Aorta (tissue), 5 donors: ENCODE results near the gene C1orf232. TPM values are rescaled to one million over a fixed set of nuclear protein-coding genes. Genes with fewer than 3 reads are reported as not detected.

Source experiments
- ATAC-seq: fragments of 200-7000 bp; cut with Tn5 transposase; one replicate; pipeline ENCODE4 v1.9.1; 2022; ENCODE audit warnings: moderate library complexity; ENCODE audit not compliant: low FRiP score
- DNase-seq, 2 donors: peaks; one replicate each; pipeline ENCODE4 v3.0.0-alpha.2; 2020
- H3K27ac ChIP-seq, 2 donors: one replicate each; pipeline ENCODE4 v1.5.1; 2013; ENCODE audit warnings: low read length in 2 of 2, mild to moderate bottlenecking in 2 of 2, moderate library complexity in 2 of 2, control low read depth in 1 of 2, inconsistent platforms in 1 of 2, low read depth in 1 of 2
- H3K27me3 ChIP-seq, 2 donors: one replicate each; pipeline ENCODE4 v1.6.1; 2013; ENCODE audit warnings: control low read depth in 1 of 2, low read length in 1 of 2, mild to moderate bottlenecking in 1 of 2, moderate library complexity in 1 of 2; ENCODE audit not compliant: insufficient read depth in 2 of 2, control insufficient read depth in 1 of 2
- H3K36me3 ChIP-seq, 2 donors: one replicate each; pipeline ENCODE4 v1.6.1; 2013; ENCODE audit warnings: control low read depth in 1 of 2, low read length in 1 of 2, mild to moderate bottlenecking in 1 of 2; ENCODE audit not compliant: insufficient read depth in 2 of 2, control insufficient read depth in 1 of 2
- H3K4me1 ChIP-seq, 2 donors: one replicate each; pipeline ENCODE4 v1.6.1; 2013; ENCODE audit warnings: low read length in 2 of 2, control low read depth in 1 of 2, mild to moderate bottlenecking in 1 of 2, moderate library complexity in 1 of 2; ENCODE audit not compliant: insufficient read depth in 2 of 2, control insufficient read depth in 1 of 2
- H3K4me3 ChIP-seq, 2 donors: one replicate each; pipeline ENCODE4 v1.5.1; 2013; ENCODE audit warnings: low read length in 2 of 2, control low read depth in 1 of 2, mild to moderate bottlenecking in 1 of 2
- H3K9me3 ChIP-seq: one replicate; pipeline ENCODE4 v1.6.1; 2013; ENCODE audit warnings: mild to moderate bottlenecking, low read length; ENCODE audit not compliant: control insufficient read depth
- WGBS, 2 donors: extraction: QIAGEN DNeasy Blood & Tissue Kit; methylation state at CpG; one replicate each; pipeline ENCODE4 v1.1.7; 2013; 5-methylcytosine and 5-hydroxymethylcytosine counted together
- intact Hi-C, 2 donors: fragments of 100-400 bp; cut with DNase I; formaldehyde crosslinking; loops; one replicate each; pipeline versions ENCODE4 v1.14.2 to v1.15.0; 2022
- polyA plus RNA-seq, 2 donors: library from polyadenylated mRNA; stranded (reverse); fragments of 200-250 nt; gene quantifications; one replicate each; pipeline ENCODE4 v1.2.3, GENCODE V29; 2013
- total RNA-seq, 2 donors: library from RNA; stranded (reverse); fragmentation: NEBNext Ultra II Directional; extraction: Animal tissue kit (Norgen Biotek cat#: 25700); gene quantifications; one replicate each; pipeline ENCODE4 v1.2.1, GENCODE V29; 2021
- donor health status: healthy with polysubstance abuse.
- donor health status: Bipolar disorder and iron deficiency.
- donor health status: DM: no; HTN: no; CAD: no.
- donor health status: DM: no; HTN: no; CAD: no.
- donor health status: DM: yes; HTN: yes; CAD: no.

The C1orf232 gene
- total and polyA plus RNA-seq, 4 donors = not detected

- Histone ChIP-seq H3K27ac (no peak overlapping the region), H3K4me3 (no peak overlapping the region), H3K36me3 (no peaks in the 10 kb centered on the region), H3K9me3 (no peaks in the 10 kb centered on the region), H3K4me1 (no peaks in the 10 kb centered on the region), H3K27me3 (no peaks in the 10 kb centered on the region)
- intact Hi-C loops = no loop called here
- no peak for DNase-seq
- ATAC-seq = no peak
- WGBS, 2 donors = 89 to 93% methylated on average over 3 of the region's 3 CpGs
These were observed 28.5 kb upstream of the C1orf232 start for GRCh38 chr1:26197301-26197700.

GRCh38 chr1:26195805-26196204, 27.0 kb upstream of the C1orf232 start:
- WGBS, 2 donors = 54 to 59% methylated on average over 3 of the region's 3 CpGs
- Histone ChIP-seq H3K36me3 (no peaks in the 10 kb centered on the region), H3K4me3 (no peak overlapping the region), H3K27me3 (no peaks in the 10 kb centered on the region), H3K9me3 (no peaks in the 10 kb centered on the region), H3K4me1 (no peaks in the 10 kb centered on the region), H3K27ac (no peak overlapping the region)
- no peak for DNase-seq
- no peak for ATAC-seq
- intact Hi-C loops = no loop called here

DNA sequence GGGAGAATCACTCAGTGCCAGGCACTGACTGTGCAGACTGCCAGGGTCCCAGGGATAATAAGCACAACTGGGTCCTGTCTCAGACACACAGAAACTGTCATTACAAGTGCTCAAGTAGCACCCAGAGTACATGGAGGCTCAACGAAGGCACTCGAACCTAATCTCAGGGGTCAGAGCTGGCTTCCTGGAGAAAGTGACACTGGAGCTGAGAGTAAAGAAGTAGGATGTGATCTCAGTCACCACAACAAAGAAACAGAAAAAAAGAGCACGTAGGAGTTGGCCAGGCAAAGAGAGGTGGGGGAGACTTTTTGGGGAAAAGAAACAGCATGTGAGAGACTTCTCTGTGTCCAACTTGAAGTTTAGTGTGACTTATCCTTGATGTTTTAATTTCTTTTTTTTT, 23.0 kb upstream of the C1orf232 start:
- ATAC-seq = no peak
- H3K36me3 ChIP-seq = no peaks in the 10 kb centered on the region
- intact Hi-C loops = no loop called here

DNA sequence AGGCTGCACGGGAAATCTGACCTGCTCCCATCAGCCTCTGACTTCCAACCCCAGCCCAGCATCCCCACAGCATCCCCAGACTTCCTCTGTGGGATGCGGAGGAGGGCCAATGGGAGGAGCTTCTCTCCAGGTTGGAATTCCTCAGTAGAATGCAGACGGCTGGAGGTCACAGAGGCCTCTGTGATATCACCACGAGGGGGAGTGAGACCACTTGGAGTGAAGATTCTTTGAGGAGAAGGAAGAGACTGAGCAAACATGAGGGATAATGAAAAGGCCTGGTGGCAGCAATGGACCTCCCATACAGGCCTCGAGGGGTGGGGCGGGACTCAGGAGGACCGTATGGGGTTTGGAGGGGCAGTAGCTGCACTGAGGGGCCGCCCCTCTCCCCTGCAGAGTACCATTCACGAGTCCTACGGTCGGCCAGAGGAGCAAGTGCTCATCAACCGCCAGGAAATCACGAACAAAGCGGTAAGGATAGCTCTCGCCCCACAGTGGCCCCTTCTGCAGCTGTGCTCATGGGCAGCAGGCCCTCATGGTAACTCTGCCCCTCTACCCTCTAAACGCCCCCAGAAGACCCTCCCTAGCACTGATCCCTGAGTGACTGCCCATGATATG, 21.7 kb upstream of the C1orf232 start, which contains the start of gene CATSPER4:
Gene CATSPER4, plus strand, starts transcription at position 230 of the 615 bp plus-strand sequence. Its CDS starts 26 bp downstream, at position 256.
- ATAC-seq (no peak), DNase-seq (no peak)
- no peak within 1 kb of the TSS for H3K4me3 ChIP-seq
- no peak within 1 kb of the TSS for H3K27ac ChIP-seq
- no peaks in the 10 kb centered on the region for H3K27me3 ChIP-seq
- WGBS, 2 donors = 48 to 57% methylated on average over 16 of the region's 16 CpGs
- intact Hi-C loops = no loop called here
- H3K9me3 ChIP-seq = no peaks in the 10 kb centered on the region
- no peaks in the 10 kb centered on the region for H3K36me3 ChIP-seq
- no peaks in the 10 kb centered on the region for H3K4me1 ChIP-seq

More for the DNA sequence above, 23.0 kb upstream of the C1orf232 start:
- no peak for DNase-seq
- no peak overlapping the region for H3K4me3 ChIP-seq
- H3K4me1 ChIP-seq = no peaks in the 10 kb centered on the region
- H3K27ac ChIP-seq = no peak overlapping the region
- WGBS, 2 donors = 60 to 63% methylated on average over 3 of the region's 3 CpGs
- H3K9me3 ChIP-seq = no peaks in the 10 kb centered on the region
- no peaks in the 10 kb centered on the region for H3K27me3 ChIP-seq

DNA sequence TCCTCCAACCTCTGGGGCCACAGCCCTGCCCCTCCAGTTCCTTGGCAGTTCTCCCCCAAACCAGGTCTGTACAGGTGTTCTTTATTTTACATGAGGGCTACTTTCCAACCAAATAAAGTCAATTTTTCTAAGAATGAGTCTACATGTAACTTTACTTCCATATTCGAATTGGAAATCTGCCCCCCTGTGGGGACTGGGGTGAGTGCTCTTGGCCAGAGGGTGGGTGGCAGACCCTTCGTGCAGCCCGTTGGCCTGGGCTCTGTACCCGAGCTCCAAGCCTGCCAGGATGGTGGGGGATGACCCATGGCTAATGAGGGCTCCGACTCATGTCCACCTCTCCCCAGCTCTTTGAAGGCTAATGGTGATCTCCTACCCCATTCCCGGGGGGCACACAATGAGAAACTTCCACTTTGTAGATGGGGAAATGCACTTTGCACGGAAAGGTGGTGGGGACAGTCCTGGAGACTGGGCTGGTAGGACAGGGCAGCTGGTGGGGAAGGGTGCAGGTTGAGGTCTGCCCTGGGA, 21.1 kb upstream of the C1orf232 start:
- DNase-seq (no peak), ATAC-seq (no peak)
- WGBS, 2 donors = 76 to 87% methylated on average over 7 of the region's 7 CpGs
- Histone ChIP-seq H3K4me1 (no peaks in the 10 kb centered on the region), H3K27me3 (no peaks in the 10 kb centered on the region), H3K36me3 (no peaks in the 10 kb centered on the region), H3K27ac (no peak overlapping the region), H3K4me3 (no peak overlapping the region), H3K9me3 (no peaks in the 10 kb centered on the region)
- intact Hi-C loops = no loop called here

DNA sequence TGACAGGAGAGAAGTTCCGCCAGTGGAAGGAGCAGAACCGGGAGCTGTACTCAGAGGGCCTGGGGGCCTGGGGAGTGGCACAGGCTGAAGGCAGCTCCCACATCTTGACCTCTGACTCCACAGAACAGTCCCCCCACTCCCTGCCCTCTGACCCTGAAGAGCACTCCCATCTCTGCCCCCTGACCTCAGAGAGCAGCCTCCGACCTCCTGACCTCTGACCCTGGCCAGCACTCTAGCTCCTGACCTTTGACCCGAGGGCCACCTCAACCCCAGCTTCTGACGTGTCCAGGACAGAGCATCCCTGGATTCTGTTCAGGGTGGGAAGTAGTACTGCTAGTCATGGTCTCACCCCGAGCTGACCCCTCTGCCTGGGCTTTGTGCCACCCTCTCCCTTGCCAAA, 20.6 kb upstream of the C1orf232 start:
- no peaks in the 10 kb centered on the region for H3K4me1 ChIP-seq
- H3K27me3 ChIP-seq = no peaks in the 10 kb centered on the region
- no peak overlapping the region for H3K4me3 ChIP-seq
- no peak overlapping the region for H3K27ac ChIP-seq
- intact Hi-C loops = no loop called here
- DNase-seq (no peak), ATAC-seq (no peak)
- H3K36me3 ChIP-seq = no peaks in the 10 kb centered on the region
- H3K9me3 ChIP-seq = no peaks in the 10 kb centered on the region
- 75 to 77% methylated on average over 6 of the region's 6 CpGs for WGBS, 2 donors

GRCh38 chr1:26188477-26188876, 19.7 kb upstream of the C1orf232 start:
- Histone ChIP-seq H3K9me3 (no peaks in the 10 kb centered on the region), H3K4me3 (no peak overlapping the region), H3K27ac (no peak overlapping the region), H3K27me3 (no peaks in the 10 kb centered on the region), H3K36me3 (no peaks in the 10 kb centered on the region), H3K4me1 (no peaks in the 10 kb centered on the region)
- intact Hi-C loops = no loop called here
- DNase-seq (no peak), ATAC-seq (peak; percentile 12)
- 95 to 98% methylated on average over 8 of the region's 8 CpGs for WGBS, 2 donors

- ATAC-seq = no peak
- Histone ChIP-seq H3K4me3 (no peak overlapping the region), H3K4me1 (no peaks in the 10 kb centered on the region), H3K27ac (no peak overlapping the region), H3K36me3 (no peaks in the 10 kb centered on the region), H3K9me3 (no peaks in the 10 kb centered on the region), H3K27me3 (no peaks in the 10 kb centered on the region)
- DNase-seq = no peak
- WGBS, 2 donors = 97% methylated on average over 6 of the region's 6 CpGs
- intact Hi-C loops = no loop called here
These were observed 19.1 kb upstream of the C1orf232 start for GRCh38 chr1:26187882-26188281.

DNA sequence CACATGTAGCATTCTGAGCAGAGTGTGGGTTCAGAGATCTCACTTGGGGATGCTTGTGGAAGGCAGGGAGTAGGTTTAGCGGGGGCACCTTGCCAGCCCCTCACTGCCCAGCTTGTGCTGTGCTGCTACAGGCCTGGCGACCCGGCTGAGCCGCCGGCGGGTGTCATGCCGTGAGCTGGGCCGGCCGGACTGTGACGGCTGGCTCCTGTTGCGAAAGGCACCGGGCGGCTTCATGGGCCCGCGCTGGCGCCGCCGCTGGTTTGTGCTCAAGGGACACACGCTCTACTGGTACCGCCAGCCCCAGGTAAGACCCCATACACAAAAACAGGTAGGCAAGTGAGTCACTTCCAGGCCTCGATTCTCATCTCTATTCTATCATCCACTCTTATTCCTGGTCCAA, 16.1 kb upstream of the C1orf232 start:
- H3K36me3 ChIP-seq = no peaks in the 10 kb centered on the region
- DNase-seq (no peak), ATAC-seq (no peak)
- H3K9me3 ChIP-seq = no peaks in the 10 kb centered on the region
- H3K4me3 ChIP-seq = no peak overlapping the region
- no peaks in the 10 kb centered on the region for H3K4me1 ChIP-seq
- H3K27me3 ChIP-seq = no peaks in the 10 kb centered on the region
- 97 to 98% methylated on average over 21 of the region's 21 CpGs for WGBS, 2 donors
- H3K27ac ChIP-seq = no peak overlapping the region
- intact Hi-C loops = no loop called here
